ENCODE measurements around the gene SLC38A2.

The SLC38A2 gene

GRCh38 chr12:46412857-46413256 is 40.3 kb upstream of the SLC38A2 start:
- no peaks in the 10 kb centered on the region for H3K27me3 ChIP-seq (replicated peaks; ENCODE audit: control insufficient read depth, insufficient read depth, low read length)
- DNase-seq (ENCODE audit: extremely low read depth, insufficient read length) = no peak
- TF ChIP-seq, protein P1, sequence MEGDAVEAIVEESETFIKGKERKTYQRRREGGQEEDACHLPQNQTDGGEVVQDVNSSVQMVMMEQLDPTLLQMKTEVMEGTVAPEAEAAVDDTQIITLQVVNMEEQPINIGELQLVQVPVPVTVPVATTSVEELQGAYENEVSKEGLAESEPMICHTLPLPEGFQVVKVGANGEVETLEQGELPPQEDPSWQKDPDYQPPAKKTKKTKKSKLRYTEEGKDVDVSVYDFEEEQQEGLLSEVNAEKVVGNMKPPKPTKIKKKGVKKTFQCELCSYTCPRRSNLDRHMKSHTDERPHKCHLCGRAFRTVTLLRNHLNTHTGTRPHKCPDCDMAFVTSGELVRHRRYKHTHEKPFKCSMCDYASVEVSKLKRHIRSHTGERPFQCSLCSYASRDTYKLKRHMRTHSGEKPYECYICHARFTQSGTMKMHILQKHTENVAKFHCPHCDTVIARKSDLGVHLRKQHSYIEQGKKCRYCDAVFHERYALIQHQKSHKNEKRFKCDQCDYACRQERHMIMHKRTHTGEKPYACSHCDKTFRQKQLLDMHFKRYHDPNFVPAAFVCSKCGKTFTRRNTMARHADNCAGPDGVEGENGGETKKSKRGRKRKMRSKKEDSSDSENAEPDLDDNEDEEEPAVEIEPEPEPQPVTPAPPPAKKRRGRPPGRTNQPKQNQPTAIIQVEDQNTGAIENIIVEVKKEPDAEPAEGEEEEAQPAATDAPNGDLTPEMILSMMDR (IDR thresholded peaks at IDR 0.05; ENCODE audit: insufficient read depth, low read length, poor library complexity, severe bottlenecking) = no peak
- no peaks in the 10 kb centered on the region for H3K36me3 ChIP-seq (ENCODE audit: control insufficient read depth, insufficient read depth, low read length)
- H3K4me3 ChIP-seq (replicated peaks; ENCODE audit: low read depth, low read length) = no peak overlapping the region

DNA sequence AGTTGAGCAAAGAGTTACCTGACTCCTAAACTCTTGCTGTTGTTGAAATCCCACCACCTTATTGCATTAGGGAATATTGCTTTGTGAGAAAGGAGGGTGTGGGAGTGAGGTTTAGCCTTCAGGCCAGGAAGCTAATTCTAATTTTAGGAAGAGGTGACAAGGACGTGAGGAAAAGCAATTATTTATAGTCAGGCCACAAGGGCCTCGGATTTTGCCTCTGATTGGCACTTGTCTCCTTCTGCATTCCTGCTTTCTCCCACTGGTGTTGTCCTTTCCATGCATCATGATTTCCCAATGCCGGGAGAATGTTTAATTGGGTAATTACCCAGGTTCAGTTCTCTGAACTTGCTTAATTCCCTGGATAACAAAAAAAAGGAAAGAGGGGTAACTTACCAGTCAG is 37.9 kb upstream of the SLC38A2 start:
- TF ChIP-seq, protein P1 (IDR thresholded peaks at IDR 0.05; ENCODE audit: insufficient read depth, low read length, poor library complexity, severe bottlenecking) = no peak
- H3K36me3 ChIP-seq (ENCODE audit: control insufficient read depth, insufficient read depth, low read length) = no peaks in the 10 kb centered on the region
- no peak overlapping the region for H3K4me3 ChIP-seq (replicated peaks; ENCODE audit: low read depth, low read length)
- H3K27me3 ChIP-seq (replicated peaks; ENCODE audit: control insufficient read depth, insufficient read depth, low read length) = no peaks in the 10 kb centered on the region
- no peak for DNase-seq (ENCODE audit: extremely low read depth, insufficient read length)

- no peaks in the 10 kb centered on the region for H3K27me3 ChIP-seq (replicated peaks; ENCODE audit: control insufficient read depth, insufficient read depth, low read length)
- no peaks in the 10 kb centered on the region for H3K36me3 ChIP-seq (ENCODE audit: control insufficient read depth, insufficient read depth, low read length)
- DNase-seq (ENCODE audit: extremely low read depth, insufficient read length) = no peak
- H3K4me3 ChIP-seq (replicated peaks; ENCODE audit: low read depth, low read length) = no peak overlapping the region
- TF ChIP-seq, protein P1 (IDR thresholded peaks at IDR 0.05; ENCODE audit: insufficient read depth, low read length, poor library complexity, severe bottlenecking) = no peak
These were observed 37.4 kb upstream of the SLC38A2 start for GRCh38 chr12:46409974-46410373.

- no peaks in the 10 kb centered on the region for H3K36me3 ChIP-seq (ENCODE audit: control insufficient read depth, insufficient read depth, low read length)
- DNase-seq (ENCODE audit: extremely low read depth, insufficient read length) = no peak
- H3K4me3 ChIP-seq (replicated peaks; ENCODE audit: low read depth, low read length) = no peak overlapping the region
- TF ChIP-seq, protein P1 (IDR thresholded peaks at IDR 0.05; ENCODE audit: insufficient read depth, low read length, poor library complexity, severe bottlenecking) = no peak
- no peaks in the 10 kb centered on the region for H3K27me3 ChIP-seq (replicated peaks; ENCODE audit: control insufficient read depth, insufficient read depth, low read length)
These were observed 36.8 kb upstream of the SLC38A2 start for GRCh38 chr12:46409342-46409741.

GRCh38 chr12:46408441-46408840 is 35.9 kb upstream of the SLC38A2 start:
- TF ChIP-seq, protein P1 (IDR thresholded peaks at IDR 0.05; ENCODE audit: insufficient read depth, low read length, poor library complexity, severe bottlenecking) = no peak
- Histone ChIP-seq H3K36me3 (ENCODE audit: control insufficient read depth, insufficient read depth, low read length) (no peaks in the 10 kb centered on the region), H3K4me3 (replicated peaks; ENCODE audit: low read depth, low read length) (no peak overlapping the region), H3K27me3 (replicated peaks; ENCODE audit: control insufficient read depth, insufficient read depth, low read length) (no peaks in the 10 kb centered on the region)
- no peak for DNase-seq (ENCODE audit: extremely low read depth, insufficient read length)

DNA sequence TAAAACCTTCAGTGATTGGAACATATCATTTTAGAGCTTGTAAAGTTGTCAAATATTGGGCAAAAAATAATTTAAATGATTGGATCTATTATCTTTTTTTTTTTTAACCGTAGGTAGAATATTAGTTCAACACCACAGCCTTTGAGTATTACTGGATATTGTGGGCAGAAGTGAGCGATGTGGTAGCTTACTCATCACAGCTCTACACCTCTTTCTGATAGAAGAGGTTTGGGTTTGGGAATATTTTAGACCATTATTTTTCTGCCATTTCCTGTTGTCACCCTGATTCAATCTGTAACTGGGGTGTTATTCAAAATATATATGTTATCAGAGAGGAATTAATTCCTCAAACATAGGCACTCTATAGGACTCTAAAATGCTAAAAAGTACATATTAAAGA is 34.8 kb upstream of the SLC38A2 start:
- Histone ChIP-seq H3K27me3 (replicated peaks; ENCODE audit: control insufficient read depth, insufficient read depth, low read length) (no peaks in the 10 kb centered on the region), H3K36me3 (ENCODE audit: control insufficient read depth, insufficient read depth, low read length) (no peaks in the 10 kb centered on the region), H3K4me3 (replicated peaks; ENCODE audit: low read depth, low read length) (no peak overlapping the region)
- DNase-seq (ENCODE audit: extremely low read depth, insufficient read length) = no peak
- TF ChIP-seq, protein P1 (IDR thresholded peaks at IDR 0.05; ENCODE audit: insufficient read depth, low read length, poor library complexity, severe bottlenecking) = no peak
